Nephron progenitor cell (in vitro differentiated cells): Measurements from ENCODE around the gene NMT1.

Experiments
- DNase-seq: peaks from one replicate; pipeline ENCODE4 v3.0.0; 2021
- H3K27ac Mint-ChIP-seq: 2 replicates; pipeline ENCODE4 v1.8.0; 2021; ENCODE audit warnings: mild to moderate bottlenecking, moderate library complexity, mixed read lengths
- H3K27me3 Mint-ChIP-seq: 2 replicates; pipeline ENCODE4 v1.8.0; 2021; ENCODE audit warnings: mild to moderate bottlenecking, low read depth, mixed read lengths; ENCODE audit not compliant: poor library complexity
- H3K36me3 Mint-ChIP-seq: 2 replicates; pipeline ENCODE4 v1.8.0; 2021; ENCODE audit warnings: low read depth, mixed read lengths
- H3K4me1 Mint-ChIP-seq: 2 replicates; pipeline ENCODE4 v1.8.0; 2021; ENCODE audit warnings: mixed read lengths
- H3K4me3 Mint-ChIP-seq: 2 replicates; pipeline ENCODE4 v1.8.0; 2021; ENCODE audit warnings: mild to moderate bottlenecking, moderate library complexity, mixed read lengths
- H3K9me3 Mint-ChIP-seq: 2 replicates; pipeline ENCODE4 v1.8.0; 2021; ENCODE audit warnings: mild to moderate bottlenecking, moderate library complexity, mixed read lengths
- CTCF ChIP-seq: fragments of 200-600 bp; sonication (generic); IDR thresholded peaks from 2 replicates; pipeline ENCODE4 v1.5.0; 2021; ENCODE audit warnings: antibody characterized with exemption

NMT1 gene

GRCh38 chr17:45135978-45136791 is 75.1 kb downstream of the NMT1 start:
- peaks cover 23% of the 10 kb centered on the region for H3K4me1 Mint-ChIP-seq
- TF ChIP-seq CTCF: no peak
- H3K4me3 Mint-ChIP-seq: peak overlapping the region; percentile 71
- H3K36me3 Mint-ChIP-seq: peaks cover 4% of the 10 kb centered on the region
- H3K27ac Mint-ChIP-seq: no peak overlapping the region
- peaks cover 8% of the 10 kb centered on the region for H3K9me3 Mint-ChIP-seq
- DNase-seq: no peak
- peaks cover 4% of the 10 kb centered on the region for H3K27me3 Mint-ChIP-seq

GRCh38 chr17:45136846-45137560 is 75.9 kb downstream of the NMT1 start:
- H3K9me3 Mint-ChIP-seq: peaks cover 8% of the 10 kb centered on the region
- no peak overlapping the region for H3K4me3 Mint-ChIP-seq
- H3K4me1 Mint-ChIP-seq: peaks cover 21% of the 10 kb centered on the region
- no peak for TF ChIP-seq CTCF
- H3K27me3 Mint-ChIP-seq: no peaks in the 10 kb centered on the region
- DNase-seq: no peak
- H3K36me3 Mint-ChIP-seq: peaks cover 4% of the 10 kb centered on the region
- H3K27ac Mint-ChIP-seq: no peak overlapping the region

GRCh38 chr17:45137561-45138305 is 76.6 kb downstream of the NMT1 start:
- H3K27ac Mint-ChIP-seq: no peak overlapping the region
- no peak for TF ChIP-seq CTCF
- H3K27me3 Mint-ChIP-seq: no peaks in the 10 kb centered on the region
- no peak for DNase-seq
- H3K4me3 Mint-ChIP-seq: no peak overlapping the region
- peaks cover 4% of the 10 kb centered on the region for H3K36me3 Mint-ChIP-seq
- peaks cover 22% of the 10 kb centered on the region for H3K4me1 Mint-ChIP-seq
- H3K9me3 Mint-ChIP-seq: peaks cover 8% of the 10 kb centered on the region

- Mint-ChIP-seq H3K36me3 (peaks cover 4% of the 10 kb centered on the region), H3K27me3 (no peaks in the 10 kb centered on the region), H3K9me3 (peaks cover 4% of the 10 kb centered on the region), H3K27ac (no peak overlapping the region), H3K4me3 (no peak overlapping the region), H3K4me1 (peaks cover 35% of the 10 kb centered on the region)
- DNase-seq: peak; percentile 5
- TF ChIP-seq CTCF: no peak
Measured at GRCh38 chr17:45138911-45139532, 77.9 kb downstream of the NMT1 start.

- TF ChIP-seq CTCF: no peak
- H3K27me3 Mint-ChIP-seq: no peaks in the 10 kb centered on the region
- H3K27ac Mint-ChIP-seq: no peak overlapping the region
- peaks cover 4% of the 10 kb centered on the region for H3K9me3 Mint-ChIP-seq
- no peak for DNase-seq
- H3K4me3 Mint-ChIP-seq: no peak overlapping the region
- peaks cover 36% of the 10 kb centered on the region for H3K4me1 Mint-ChIP-seq
- peaks cover 4% of the 10 kb centered on the region for H3K36me3 Mint-ChIP-seq
Measured at GRCh38 chr17:45139533-45139920, 78.4 kb downstream of the NMT1 start.
